ENCODE results near the gene PABPC1L.

The PABPC1L gene

GRCh38 chr20:44942264-44942973 lies 32.6 kb downstream of the PABPC1L start:
- DNase-seq (ENCODE audit: low spot score) = no peak

- DNase-seq (ENCODE audit: low spot score) = no peak
These were observed 34.0 kb downstream of the PABPC1L start for GRCh38 chr20:44943828-44944227.

GRCh38 chr20:44945261-44945660 lies 35.4 kb downstream of the PABPC1L start:
- no peak for DNase-seq (ENCODE audit: low spot score)

GRCh38 chr20:44946271-44946852 lies 36.5 kb downstream of the PABPC1L start:
- no peak for DNase-seq (ENCODE audit: low spot score)

GRCh38 chr20:44948107-44948506 lies 38.2 kb downstream of the PABPC1L start:
- no peak for DNase-seq (ENCODE audit: low spot score)

- DNase-seq (ENCODE audit: low spot score) = no peak
These were observed 38.7 kb downstream of the PABPC1L start for GRCh38 chr20:44948513-44948912.

GRCh38 chr20:44950368-44950767 lies 40.5 kb downstream of the PABPC1L start:
- no peak for DNase-seq (ENCODE audit: low spot score)

GRCh38 chr20:44952731-44953130 lies 42.9 kb downstream of the PABPC1L start:
- DNase-seq (ENCODE audit: low spot score) = no peak

- DNase-seq (ENCODE audit: low spot score) = no peak
These were observed 44.4 kb downstream of the PABPC1L start for GRCh38 chr20:44954211-44954610.

GRCh38 chr20:44955270-44955669 lies 45.4 kb downstream of the PABPC1L start:
- no peak for DNase-seq (ENCODE audit: low spot score)

- DNase-seq (ENCODE audit: low spot score) = no peak
These were observed 46.5 kb downstream of the PABPC1L start for GRCh38 chr20:44956410-44956809.

GRCh38 chr20:44958276-44958675 lies 48.4 kb downstream of the PABPC1L start:
- DNase-seq (ENCODE audit: low spot score) = no peak

GRCh38 chr20:44959082-44959637 lies 49.3 kb downstream of the PABPC1L start:
- no peak for DNase-seq (ENCODE audit: low spot score)

- peak; percentile 34 for DNase-seq (ENCODE audit: low spot score)
These were observed 49.8 kb downstream of the PABPC1L start for GRCh38 chr20:44959638-44960102.

- DNase-seq (ENCODE audit: low spot score) = peak; percentile 98
These were observed 50.4 kb downstream of the PABPC1L start, which contains the start of gene TOMM34 for GRCh38 chr20:44960103-44960852. Gene TOMM34 (minus strand): TSS chr20:44960397. CDS start chr20:44960333, 64 bp downstream.

GRCh38 chr20:44961011-44961869 lies 51.4 kb downstream of the PABPC1L start:
- no peak for DNase-seq (ENCODE audit: low spot score)

GRCh38 chr20:44961870-44962267 lies 52.0 kb downstream of the PABPC1L start:
- DNase-seq (ENCODE audit: low spot score) = no peak

GRCh38 chr20:44962483-44962882 lies 52.6 kb downstream of the PABPC1L start:
- no peak for DNase-seq (ENCODE audit: low spot score)

- DNase-seq (ENCODE audit: low spot score) = no peak
These were observed 53.7 kb downstream of the PABPC1L start for GRCh38 chr20:44963325-44964215.

- DNase-seq (ENCODE audit: low spot score) = no peak
These were observed 55.8 kb downstream of the PABPC1L start for GRCh38 chr20:44965651-44966029.
